ENCODE measurements around the gene OTX1.

DNA sequence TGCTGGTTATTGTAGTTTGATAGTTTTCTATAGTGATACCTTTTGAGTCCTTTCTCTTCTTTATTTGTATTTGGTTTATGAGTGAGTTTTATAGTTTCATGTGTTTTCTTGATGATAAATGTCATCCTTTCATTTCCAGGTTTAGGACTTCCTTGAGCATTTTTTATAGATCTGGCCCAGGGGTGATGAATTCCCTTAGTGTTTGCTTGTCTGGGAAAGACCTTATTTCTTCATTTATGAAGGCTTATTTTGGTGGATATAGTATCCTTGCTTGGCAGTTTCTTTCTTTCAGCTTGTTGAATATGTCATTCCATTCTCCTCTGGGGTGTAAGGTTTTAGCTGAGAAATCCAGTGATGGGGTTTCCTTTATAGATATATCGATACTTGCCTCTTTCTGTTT lies 53.9 kb downstream of the OTX1 start:
- TF ChIP-seq EZH2phosphoT487 (IDR thresholded peaks at IDR 0.05; ENCODE audit: insufficient read depth, low read depth) (no peak), EZH2 (IDR thresholded peaks at IDR 0.05; ENCODE audit: insufficient read depth, poor library complexity, severe bottlenecking) (no peak)

Measured in GM23248 (cell line).